DOHH2 (cell line): ENCODE data around the gene PCP4.

ENCODE experiments used
- H3F3A ChIP-seq: fragments of 200-600 bp; sonication (generic), shearing (Covaris generic); 2 replicates; pipeline ENCODE4 v1.6.0; 2016; ENCODE audit warnings: antibody characterized with exemption, mild to moderate bottlenecking; ENCODE audit not compliant: control insufficient read depth, insufficient read depth
- H3K27ac ChIP-seq: fragments of 200-600 bp; sonication (generic); 2 replicates; pipeline ENCODE4 v1.5.1; 2014; ENCODE audit warnings: low read depth, mild to moderate bottlenecking, low read length, moderate library complexity
- H3K27me3 ChIP-seq: fragments of 200-600 bp; sonication (generic); 2 replicates; pipeline ENCODE4 v1.6.1; 2014; ENCODE audit warnings: mild to moderate bottlenecking, low read length, mixed read lengths; ENCODE audit not compliant: control insufficient read depth
- H3K36me3 ChIP-seq: fragments of 200-600 bp; sonication (generic); 2 replicates; pipeline ENCODE4 v1.6.1; 2014; ENCODE audit warnings: mild to moderate bottlenecking, low read length, moderate library complexity, mixed read lengths; ENCODE audit not compliant: control insufficient read depth
- H3K4me1 ChIP-seq: fragments of 200-600 bp; sonication (generic); 2 replicates; pipeline ENCODE4 v1.6.1; 2014; ENCODE audit warnings: mild to moderate bottlenecking, low read length, mixed read lengths; ENCODE audit not compliant: control insufficient read depth
- H3K4me2 ChIP-seq: fragments of 200-600 bp; sonication (generic); 2 replicates; pipeline ENCODE4 v1.6.0; 2014; ENCODE audit warnings: mild to moderate bottlenecking, low read length, moderate library complexity
- H3K4me3 ChIP-seq: fragments of 200-600 bp; sonication (generic); 2 replicates; pipeline ENCODE4 v1.5.1; 2014; ENCODE audit warnings: mild to moderate bottlenecking, low read length, mixed read lengths
- H3K79me2 ChIP-seq: fragments of 200-600 bp; sonication (generic); 2 replicates; pipeline ENCODE4 v1.6.1; 2014; ENCODE audit warnings: mild to moderate bottlenecking, low read length, mixed read lengths; ENCODE audit not compliant: control insufficient read depth
- H3K9me2 ChIP-seq: fragments of 200-600 bp; sonication (generic); replicated peaks from 2 replicates; pipeline ENCODE4 v1.6.1; 2014; ENCODE audit warnings: mild to moderate bottlenecking, low read length, mixed read lengths; ENCODE audit not compliant: control insufficient read depth
- H3K9me3 ChIP-seq: fragments of 200-600 bp; sonication (generic); 2 replicates; pipeline ENCODE4 v1.6.1; 2014; ENCODE audit warnings: antibody characterized with exemption, low read length, mixed read lengths; ENCODE audit not compliant: control insufficient read depth, insufficient read depth
- H4K20me1 ChIP-seq: fragments of 200-600 bp; sonication (generic); 2 replicates; pipeline ENCODE4 v1.6.0; 2014; ENCODE audit warnings: low read depth, mild to moderate bottlenecking, antibody characterized with exemption, low read length, moderate library complexity; ENCODE audit not compliant: control insufficient read depth, insufficient read depth
- EZH2phosphoT487 ChIP-seq: fragments of 200-600 bp; sonication (generic); IDR thresholded peaks from 2 replicates; pipeline ENCODE4 v1.6.1; 2017; ENCODE audit warnings: borderline replicate concordance, mild to moderate bottlenecking, antibody characterized with exemption, low read length, moderate library complexity, mixed read lengths
- TF ChIP-seq, protein P1 (sequence below): fragments of 200-600 bp; sonication (generic); IDR thresholded peaks from one replicate; pipeline ENCODE4 v1.5.1; 2014; ENCODE audit warnings: antibody characterized with exemption, mild to moderate bottlenecking, low read depth, low read length; ENCODE audit not compliant: poor library complexity, severe bottlenecking

The PCP4 gene

DNA sequence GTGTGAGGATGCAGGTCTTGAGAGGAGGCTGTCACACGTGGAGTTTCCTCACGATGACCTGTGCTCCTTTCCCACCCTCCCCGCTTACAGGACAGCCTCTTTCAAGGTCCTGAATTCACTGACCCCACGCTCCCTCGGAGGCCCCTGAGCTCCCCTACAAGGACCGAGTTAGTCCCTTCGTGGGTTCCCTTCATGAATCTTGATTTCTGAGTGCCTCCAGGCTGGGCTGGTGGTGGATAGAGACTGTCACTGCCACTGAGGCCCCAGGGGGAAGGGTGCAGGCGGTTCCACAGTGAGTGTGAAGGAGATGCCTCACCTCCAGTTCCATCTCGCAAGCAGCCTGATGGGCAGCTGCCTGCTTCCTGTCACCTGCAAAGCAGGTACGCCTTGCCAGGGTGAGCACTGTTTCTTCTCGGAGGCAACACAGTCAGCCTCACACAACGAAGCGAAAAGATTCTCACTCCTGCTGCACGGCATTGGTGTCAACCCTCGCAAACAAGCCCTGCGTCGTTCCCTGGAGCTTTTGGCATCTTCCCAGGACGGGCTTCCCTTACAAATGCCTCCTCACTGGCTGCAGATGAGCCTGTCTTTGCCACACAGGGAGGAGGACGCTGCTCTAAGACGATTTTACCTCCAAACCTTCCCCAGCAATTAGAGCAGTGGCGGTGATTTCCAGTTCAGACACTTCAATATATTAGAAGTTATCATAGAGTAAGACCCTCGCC is 26.7 kb upstream of the PCP4 start:
- no peak overlapping the region for H3K4me2 ChIP-seq
- no peaks in the 10 kb centered on the region for H4K20me1 ChIP-seq
- H3K79me2 ChIP-seq = no peaks in the 10 kb centered on the region
- no peak overlapping the region for H3K27ac ChIP-seq
- no peaks in the 10 kb centered on the region for H3K9me3 ChIP-seq
- no peaks in the 10 kb centered on the region for H3K36me3 ChIP-seq
- no peak overlapping the region for H3K4me3 ChIP-seq
- TF ChIP-seq, protein P1, sequence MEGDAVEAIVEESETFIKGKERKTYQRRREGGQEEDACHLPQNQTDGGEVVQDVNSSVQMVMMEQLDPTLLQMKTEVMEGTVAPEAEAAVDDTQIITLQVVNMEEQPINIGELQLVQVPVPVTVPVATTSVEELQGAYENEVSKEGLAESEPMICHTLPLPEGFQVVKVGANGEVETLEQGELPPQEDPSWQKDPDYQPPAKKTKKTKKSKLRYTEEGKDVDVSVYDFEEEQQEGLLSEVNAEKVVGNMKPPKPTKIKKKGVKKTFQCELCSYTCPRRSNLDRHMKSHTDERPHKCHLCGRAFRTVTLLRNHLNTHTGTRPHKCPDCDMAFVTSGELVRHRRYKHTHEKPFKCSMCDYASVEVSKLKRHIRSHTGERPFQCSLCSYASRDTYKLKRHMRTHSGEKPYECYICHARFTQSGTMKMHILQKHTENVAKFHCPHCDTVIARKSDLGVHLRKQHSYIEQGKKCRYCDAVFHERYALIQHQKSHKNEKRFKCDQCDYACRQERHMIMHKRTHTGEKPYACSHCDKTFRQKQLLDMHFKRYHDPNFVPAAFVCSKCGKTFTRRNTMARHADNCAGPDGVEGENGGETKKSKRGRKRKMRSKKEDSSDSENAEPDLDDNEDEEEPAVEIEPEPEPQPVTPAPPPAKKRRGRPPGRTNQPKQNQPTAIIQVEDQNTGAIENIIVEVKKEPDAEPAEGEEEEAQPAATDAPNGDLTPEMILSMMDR = no peak
- TF ChIP-seq EZH2phosphoT487 = no peak
- no peaks in the 10 kb centered on the region for H3K27me3 ChIP-seq
- no peaks in the 10 kb centered on the region for H3F3A ChIP-seq
- no peaks in the 10 kb centered on the region for H3K9me2 ChIP-seq
- no peaks in the 10 kb centered on the region for H3K4me1 ChIP-seq

DNA sequence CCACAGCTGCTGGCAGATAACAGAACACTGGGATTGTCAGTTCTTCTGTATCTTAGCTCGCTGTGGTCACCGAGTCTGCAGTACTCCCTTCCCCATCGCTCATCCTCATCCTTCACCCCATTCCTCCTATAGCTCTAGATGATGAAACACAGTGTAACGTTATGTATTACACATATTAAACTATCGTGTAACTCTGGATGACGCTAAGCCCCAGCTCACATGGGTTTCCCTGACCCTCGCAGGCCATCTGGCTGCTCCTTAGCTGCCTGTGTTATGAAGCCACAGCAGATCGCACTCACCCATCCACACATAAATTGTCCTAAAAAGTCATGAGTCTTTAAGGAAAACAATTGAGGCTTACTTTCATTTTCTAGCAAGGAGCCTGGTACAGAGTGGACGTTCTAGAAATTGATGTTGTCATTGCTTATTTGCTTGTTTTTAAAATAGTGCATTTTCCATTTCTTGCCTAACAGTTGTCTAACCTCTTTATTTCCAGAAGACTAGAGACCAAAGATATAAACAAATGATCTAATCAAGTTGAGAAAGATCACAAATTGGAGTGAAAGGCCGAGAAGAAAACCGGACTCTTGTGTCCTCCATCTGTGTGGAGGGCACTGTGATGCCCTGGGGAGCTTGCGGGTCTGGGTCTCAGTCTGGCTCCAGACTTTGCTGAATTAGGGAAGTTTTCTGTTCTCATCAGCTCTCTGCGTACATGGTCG is 24.3 kb upstream of the PCP4 start:
- Histone ChIP-seq H3K27ac (no peak overlapping the region), H3K36me3 (no peaks in the 10 kb centered on the region), H3K27me3 (no peaks in the 10 kb centered on the region), H3F3A (no peaks in the 10 kb centered on the region), H3K4me3 (no peak overlapping the region), H4K20me1 (no peaks in the 10 kb centered on the region), H3K4me1 (no peaks in the 10 kb centered on the region), H3K79me2 (no peaks in the 10 kb centered on the region), H3K9me2 (no peaks in the 10 kb centered on the region), H3K9me3 (no peaks in the 10 kb centered on the region), H3K4me2 (no peak overlapping the region)
- TF ChIP-seq, protein P1 = no peak
- no peak for TF ChIP-seq EZH2phosphoT487

DNA sequence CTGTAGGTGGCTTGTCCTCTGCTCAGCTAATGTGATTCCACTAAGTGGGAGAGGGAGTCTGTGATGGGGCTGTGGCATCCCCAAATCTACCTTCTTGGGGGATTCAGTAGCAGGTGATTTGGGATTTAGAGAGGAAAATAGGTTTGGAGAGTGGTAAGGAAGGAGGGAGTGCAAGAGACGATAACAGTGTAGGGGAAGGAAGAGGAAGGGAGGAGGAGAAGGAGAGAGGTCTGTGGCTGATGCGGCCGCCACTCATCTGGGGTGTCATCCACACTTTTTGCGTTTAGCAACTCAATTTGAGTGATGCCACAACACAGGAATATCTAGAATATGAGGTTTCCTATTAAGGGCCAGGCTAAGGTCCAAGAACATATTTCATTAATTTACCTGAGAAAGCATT is 23.8 kb upstream of the PCP4 start:
- TF ChIP-seq, protein P1 = no peak
- no peak for TF ChIP-seq EZH2phosphoT487
- no peak overlapping the region for H3K27ac ChIP-seq
- no peak overlapping the region for H3K4me3 ChIP-seq
- H3K79me2 ChIP-seq = no peaks in the 10 kb centered on the region
- no peaks in the 10 kb centered on the region for H3K27me3 ChIP-seq
- no peaks in the 10 kb centered on the region for H3K4me1 ChIP-seq
- no peaks in the 10 kb centered on the region for H3K9me3 ChIP-seq
- H4K20me1 ChIP-seq = no peaks in the 10 kb centered on the region
- H3K9me2 ChIP-seq = no peaks in the 10 kb centered on the region
- no peak overlapping the region for H3K4me2 ChIP-seq
- H3K36me3 ChIP-seq = no peaks in the 10 kb centered on the region
- no peaks in the 10 kb centered on the region for H3F3A ChIP-seq
